HG02973 (cell line): ENCODE measurements around the gene BRD8.
"Not testable (repeated sequence)": the region's sequence is repeated elsewhere in the genome, so short reads cannot be mapped to it uniquely, and the experiment has no call there.

Experiments
- ATAC-seq: cut with Tn5 transposase; IDR thresholded peaks from one replicate; pipeline ENCODE4 v1.9.1; 2021; ENCODE audit warnings: moderate library complexity; ENCODE audit not compliant: unreplicated experiment

BRD8 gene, protein sequence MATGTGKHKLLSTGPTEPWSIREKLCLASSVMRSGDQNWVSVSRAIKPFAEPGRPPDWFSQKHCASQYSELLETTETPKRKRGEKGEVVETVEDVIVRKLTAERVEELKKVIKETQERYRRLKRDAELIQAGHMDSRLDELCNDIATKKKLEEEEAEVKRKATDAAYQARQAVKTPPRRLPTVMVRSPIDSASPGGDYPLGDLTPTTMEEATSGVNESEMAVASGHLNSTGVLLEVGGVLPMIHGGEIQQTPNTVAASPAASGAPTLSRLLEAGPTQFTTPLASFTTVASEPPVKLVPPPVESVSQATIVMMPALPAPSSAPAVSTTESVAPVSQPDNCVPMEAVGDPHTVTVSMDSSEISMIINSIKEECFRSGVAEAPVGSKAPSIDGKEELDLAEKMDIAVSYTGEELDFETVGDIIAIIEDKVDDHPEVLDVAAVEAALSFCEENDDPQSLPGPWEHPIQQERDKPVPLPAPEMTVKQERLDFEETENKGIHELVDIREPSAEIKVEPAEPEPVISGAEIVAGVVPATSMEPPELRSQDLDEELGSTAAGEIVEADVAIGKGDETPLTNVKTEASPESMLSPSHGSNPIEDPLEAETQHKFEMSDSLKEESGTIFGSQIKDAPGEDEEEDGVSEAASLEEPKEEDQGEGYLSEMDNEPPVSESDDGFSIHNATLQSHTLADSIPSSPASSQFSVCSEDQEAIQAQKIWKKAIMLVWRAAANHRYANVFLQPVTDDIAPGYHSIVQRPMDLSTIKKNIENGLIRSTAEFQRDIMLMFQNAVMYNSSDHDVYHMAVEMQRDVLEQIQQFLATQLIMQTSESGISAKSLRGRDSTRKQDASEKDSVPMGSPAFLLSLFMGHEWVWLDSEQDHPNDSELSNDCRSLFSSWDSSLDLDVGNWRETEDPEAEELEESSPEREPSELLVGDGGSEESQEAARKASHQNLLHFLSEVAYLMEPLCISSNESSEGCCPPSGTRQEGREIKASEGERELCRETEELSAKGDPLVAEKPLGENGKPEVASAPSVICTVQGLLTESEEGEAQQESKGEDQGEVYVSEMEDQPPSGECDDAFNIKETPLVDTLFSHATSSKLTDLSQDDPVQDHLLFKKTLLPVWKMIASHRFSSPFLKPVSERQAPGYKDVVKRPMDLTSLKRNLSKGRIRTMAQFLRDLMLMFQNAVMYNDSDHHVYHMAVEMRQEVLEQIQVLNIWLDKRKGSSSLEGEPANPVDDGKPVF

DNA sequence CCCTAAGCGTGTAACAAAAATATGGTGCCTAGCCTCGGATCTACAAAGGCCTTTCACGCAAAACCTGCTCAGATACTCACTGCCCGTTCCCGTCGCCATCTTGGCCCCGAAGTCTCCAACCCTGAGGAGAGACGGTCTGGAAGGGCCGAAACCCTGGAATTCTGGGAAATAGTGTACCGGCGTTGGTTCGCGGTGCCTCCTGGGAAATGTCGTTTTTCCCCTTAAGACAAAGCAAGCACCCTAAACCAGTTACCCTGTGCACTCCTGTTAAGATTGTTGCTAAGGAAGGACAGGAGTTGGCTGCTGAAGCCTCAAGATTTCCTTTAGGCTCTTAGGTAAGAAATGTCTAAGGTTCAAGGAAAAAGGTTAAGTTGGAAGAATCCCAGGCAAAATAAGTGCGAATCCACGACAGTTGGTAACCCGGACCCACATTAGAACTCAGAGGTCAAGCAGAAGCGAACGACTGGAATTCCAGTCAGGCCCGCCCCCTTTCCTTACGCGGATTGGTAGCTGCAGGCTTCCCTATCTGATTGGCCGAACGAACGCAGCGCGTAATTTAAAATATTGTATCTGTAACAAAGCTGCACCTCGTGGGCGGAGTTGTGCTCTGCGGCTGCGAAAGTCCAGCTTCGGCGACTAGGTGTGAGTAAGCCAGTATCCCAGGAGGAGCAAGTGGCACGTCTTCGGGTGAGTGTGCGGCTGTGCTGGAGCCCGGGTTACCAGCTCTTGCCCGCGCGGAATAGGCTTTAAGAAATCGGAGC, at the start of gene BRD8, which contains the start of gene KIF20A:
Gene BRD8, minus strand, starts transcription at position 115 of the 761 bp plus-strand sequence. Its CDS starts 16 bp downstream, at position 99.
Gene KIF20A, plus strand, starts transcription at position 597 of the 761 bp plus-strand sequence. CDS start 569 bp downstream, outside the sequence.
- ATAC-seq = peak; percentile 80

DNA sequence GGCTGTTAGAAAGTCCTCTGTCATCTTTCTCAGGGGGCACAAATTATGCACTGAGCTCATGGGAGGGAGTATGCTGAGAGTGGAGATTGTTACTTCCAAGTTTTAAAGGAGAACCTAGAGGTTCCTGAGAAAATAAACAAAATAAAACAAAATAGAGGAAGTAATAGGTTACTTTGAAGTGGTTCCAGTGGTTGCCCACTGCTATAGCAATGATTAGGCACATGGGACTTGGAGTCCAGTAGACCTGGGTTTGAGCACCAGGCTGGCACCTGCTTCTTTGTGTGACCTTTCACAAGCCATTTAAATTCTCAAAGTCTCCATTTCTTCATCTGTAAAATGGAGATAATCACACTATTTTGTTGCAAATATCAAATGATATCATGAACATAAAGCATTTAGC, 48.5 kb upstream of the BRD8 start:
- no peak for ATAC-seq

DNA sequence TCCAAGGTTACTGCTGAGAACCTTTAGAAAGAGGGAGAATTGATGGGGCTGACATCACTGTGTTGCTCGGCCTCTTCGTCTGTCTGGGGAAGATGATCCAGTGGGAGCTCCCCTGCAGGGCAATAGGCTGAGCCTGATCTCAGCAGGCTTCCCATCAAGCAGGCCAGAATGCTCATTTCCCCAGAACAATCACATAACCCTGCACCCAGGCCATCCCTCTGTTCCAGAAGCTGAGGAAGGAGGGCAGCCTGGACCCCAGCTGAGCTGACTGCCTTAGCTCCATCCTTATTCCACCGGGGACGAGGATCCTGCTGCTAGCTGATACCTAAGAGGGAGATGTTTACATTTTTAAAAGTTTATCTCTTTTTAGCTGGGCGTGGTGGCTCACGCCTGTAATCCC, 46.3 kb upstream of the BRD8 start:
- ATAC-seq = no peak

DNA sequence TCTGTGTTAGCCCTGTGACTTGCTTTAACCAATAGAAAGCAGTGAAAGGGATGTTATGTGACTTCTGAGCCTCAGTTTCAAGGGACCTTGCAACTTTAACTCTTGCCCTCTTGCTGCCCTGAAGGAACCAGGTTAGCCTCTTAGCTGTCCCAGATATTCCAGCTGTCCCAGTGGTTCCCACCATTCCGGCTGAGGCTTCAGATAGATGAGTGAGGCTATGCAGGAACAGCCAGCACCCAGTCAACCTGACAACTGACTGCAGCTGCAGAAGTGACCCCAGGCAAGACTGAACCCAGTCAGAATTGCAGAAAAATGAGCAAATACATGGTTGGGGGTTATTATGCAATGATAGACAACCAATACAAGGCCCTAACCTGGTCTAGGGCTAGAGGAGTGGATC, 45.1 kb upstream of the BRD8 start:
- no peak for ATAC-seq

DNA sequence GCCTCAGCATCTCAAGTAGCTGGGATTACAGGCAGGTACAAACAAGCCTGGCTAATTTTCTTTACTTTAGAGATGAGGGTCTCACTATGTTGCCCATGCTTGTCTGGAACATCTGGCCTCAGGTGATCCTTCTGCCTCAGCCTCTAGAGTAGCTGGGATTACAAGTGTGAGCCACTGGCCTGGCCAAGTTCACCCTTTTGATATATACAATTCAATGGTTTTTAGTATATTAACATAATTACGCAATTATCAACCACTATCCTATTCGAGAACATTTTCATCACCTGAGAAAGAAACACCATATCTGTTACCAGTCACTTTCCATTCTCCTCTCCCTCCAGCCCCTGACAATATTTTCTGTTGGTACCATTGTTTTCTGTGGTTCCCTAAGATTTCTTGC, 38.4 kb upstream of the BRD8 start:
- no peak for ATAC-seq

DNA sequence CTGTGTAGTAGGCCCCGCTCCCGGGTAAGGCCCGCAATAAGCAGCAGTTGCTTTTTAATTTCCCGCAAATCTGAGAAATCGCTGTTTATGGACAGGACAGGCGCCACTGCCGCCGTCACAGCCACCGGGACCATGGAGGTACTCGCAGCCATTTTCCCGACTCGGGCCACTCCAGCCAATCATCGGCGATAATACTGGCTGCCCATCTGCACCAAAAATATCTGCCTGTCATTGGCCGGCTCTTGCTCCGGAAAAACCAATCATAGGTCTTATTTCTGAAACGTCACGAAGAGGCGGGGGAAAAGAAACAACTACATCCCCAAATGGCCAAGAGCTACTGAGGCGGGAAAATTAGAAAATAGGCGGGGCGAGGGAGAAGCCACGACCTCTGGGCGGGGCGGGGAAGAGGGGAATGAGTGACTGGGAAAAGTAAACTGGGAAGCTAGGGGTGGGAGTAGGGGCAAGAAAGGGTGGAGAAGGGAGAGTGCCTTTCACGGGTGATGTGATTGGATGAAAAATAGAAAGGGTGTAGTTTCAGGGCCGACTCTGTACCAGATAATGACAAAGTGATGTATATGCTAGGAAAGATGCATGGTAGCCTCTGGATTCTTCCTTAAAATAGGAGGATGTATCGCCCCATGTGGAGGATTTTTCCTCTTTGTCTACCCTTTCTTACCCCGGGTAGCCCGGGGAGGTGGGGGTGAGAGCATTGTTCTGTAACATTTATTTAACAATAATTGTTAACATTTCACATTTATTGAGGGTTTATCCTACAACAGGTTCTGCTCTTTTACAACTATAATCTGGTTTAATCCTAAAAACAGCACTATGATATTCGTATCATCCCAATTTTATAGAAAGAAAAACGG, 35.0 kb upstream of the BRD8 start, which contains the start of gene CDC23:
Gene CDC23, minus strand, starts transcription at position 163 of the 869 bp plus-strand sequence. Its CDS starts 11 bp downstream, at position 152.
- peak; percentile 94 for ATAC-seq

DNA sequence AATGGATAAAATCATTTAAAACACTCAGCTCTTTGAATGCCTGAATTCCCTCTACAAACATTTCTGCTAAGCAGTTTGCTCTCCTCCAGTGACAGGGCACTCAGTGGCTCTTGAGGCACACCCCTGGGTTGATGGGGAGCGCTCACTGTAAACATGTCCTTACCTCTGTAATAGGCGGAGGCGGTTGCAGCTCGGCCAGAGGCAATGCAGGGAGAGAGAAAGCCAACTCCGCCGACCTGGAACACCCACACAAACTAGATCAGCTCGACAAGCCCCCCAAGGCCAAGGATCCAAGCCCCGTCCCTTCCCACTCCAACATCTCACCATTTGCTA, 34.4 kb upstream of the BRD8 start:
- peak; percentile 11 for ATAC-seq

DNA sequence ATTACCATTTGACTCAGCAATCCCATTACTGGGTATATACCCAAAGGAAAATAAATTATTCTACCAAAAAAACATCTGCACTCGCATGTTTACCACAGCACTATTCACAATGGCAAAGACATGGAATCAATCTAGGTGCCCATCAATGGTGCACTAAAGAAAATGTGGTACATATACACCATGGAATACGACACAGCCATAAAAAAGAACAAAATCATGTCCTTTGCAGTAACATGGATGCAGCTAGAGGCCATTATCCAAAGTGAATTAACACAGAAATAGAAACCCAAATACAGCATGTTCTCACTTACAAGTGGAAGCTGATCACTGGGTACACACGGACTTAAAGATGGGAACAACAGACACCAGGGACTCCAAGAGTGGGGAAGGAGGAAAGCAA, 32.6 kb upstream of the BRD8 start:
- no peak for ATAC-seq

DNA sequence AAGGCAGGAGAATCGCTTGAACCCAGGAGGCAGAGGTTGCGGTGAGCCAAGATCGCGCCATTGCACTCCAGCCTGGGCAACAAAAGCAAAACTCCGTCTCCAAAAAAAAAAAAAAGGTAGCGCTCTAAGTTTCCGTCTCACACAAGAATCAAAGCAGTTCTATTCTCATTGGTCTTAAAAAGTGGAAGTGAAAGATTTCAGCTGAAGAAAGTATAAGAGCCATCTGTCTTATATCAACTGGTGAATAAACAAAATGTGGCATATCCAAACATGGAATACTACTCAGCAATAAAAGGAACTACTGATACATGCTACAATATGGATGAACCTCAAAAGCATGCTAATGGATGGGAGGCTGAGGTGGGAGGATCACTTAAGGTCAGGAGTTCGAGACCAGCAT, 15.4 kb upstream of the BRD8 start:
- not testable (repeated sequence) for ATAC-seq

DNA sequence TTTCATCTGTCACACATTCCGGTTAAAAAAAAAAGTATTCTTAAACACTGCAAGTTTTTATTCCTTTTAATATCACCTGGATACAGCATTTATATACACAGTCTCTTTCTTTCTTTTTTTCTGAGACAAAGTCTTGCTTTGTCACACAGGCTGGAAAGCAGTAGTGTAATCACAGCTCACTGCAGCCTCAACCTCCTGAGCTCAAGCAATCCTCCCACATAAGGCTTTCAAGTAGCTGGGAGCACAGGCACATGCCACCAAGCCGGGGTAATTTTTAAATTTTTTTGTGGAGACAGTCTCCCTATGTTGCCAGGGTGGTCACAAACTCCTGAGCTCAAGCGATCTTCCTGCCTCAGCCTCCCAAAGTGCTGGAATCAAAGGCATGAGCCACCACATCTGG, 14.4 kb upstream of the BRD8 start:
- ATAC-seq = no peak

DNA sequence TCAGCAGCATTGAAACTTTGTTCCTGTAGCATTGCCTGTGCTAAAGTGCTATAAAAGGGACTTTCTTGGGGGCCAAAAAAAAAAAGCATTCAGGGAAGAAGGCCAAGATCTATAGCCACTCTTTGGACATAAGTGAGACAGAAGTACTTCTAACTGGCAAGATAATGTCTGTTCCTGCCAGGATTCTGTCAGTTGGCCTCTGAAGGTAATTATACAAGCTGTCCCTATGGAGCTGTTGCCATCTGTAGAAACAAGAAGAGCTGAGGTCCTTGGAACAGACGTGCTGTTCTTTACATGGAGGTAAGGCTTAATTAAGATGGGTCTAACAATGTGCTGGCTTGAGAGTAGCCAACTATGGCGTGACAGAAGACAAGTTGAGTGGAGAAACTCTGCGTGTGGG, 10.2 kb upstream of the BRD8 start:
- ATAC-seq = no peak

DNA sequence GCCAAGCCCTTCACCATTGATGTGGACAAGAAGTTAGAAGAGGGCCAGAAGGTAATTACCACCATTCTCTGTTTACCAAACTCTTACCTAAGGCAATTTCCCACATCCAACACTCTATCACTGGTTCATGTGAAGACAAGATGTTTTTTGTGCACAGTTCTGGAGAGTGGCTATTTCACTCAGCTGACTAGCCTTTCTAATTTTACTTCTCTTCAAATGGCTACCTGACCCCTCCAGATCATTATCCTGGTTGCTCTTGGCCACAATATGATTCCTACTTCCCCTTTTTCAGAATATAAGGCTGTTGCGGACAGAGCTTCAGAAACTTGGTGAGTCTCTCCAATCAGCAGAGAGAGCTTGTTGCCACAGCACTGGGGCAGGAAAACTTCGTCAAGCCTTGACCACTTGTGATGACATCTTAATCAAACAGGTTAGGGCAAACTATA, 7.6 kb upstream of the BRD8 start:
- ATAC-seq = no peak

DNA sequence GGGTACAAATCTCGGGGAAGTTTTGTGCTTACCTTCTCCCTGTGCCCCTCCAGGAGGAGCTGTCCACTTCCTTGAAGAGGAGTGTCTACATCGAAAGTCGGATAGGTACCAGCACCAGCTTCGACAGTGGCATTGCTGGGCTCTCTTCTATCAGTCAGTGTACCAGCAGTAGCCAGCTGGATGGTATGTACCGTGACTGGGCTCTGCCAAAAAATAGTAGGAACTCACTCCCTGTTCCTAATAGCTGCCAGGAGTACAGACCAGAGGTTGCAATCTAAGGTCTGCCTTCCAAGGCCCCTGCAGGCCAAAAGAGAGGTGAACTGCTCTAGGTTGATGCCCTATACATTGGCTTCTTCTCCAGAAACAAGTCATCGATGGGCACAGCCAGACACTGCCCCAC, 4.4 kb upstream of the BRD8 start:
- no peak for ATAC-seq

DNA sequence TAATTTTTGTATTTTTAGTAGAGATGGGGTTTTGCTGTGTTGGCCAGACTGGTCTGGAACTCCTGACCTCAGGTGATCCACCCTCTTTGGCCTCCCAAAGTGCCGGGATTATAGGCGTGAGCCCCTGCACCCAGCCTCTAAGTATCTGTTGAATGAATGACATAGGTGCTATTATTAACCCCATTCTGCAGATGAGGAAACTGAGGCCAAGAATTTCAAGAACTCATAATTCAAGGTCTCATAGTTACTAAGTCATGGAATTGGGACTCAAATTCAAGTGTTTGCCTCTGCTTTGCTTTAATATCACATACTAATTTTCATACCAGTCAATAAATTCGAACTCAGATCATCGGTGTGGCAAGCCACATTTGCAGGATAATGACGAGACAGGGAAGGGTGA, 2.4 kb upstream of the BRD8 start:
- no peak for ATAC-seq

DNA sequence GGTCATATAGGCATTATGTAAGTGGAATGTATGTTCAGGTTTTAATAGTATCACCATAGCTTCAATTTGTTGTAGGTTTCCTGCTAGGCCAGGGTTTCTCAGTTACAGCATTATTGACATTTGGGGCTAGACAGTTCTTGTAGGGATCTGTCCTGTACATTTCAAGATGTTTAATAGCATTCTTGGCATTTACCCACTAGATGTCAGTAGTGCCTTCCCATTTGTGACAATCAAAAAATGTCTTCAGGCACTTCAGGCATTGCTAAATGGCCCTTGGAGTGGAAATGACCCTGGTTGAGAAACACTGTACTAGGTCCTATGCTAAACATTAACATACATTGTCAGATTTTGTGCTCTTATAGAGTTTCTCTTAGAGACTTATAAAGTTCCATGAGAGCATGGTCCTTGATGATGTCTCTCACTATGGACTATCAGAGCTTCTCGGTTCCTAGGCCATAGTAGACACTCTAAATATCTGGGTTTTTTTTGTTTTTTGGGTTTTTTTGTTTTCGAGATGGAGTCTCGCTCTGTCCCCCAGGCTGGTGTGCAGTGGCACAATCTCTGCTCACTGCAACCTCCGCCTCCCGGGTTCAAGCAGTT, 1.9 kb upstream of the BRD8 start:
- ATAC-seq = peak; percentile 33

DNA sequence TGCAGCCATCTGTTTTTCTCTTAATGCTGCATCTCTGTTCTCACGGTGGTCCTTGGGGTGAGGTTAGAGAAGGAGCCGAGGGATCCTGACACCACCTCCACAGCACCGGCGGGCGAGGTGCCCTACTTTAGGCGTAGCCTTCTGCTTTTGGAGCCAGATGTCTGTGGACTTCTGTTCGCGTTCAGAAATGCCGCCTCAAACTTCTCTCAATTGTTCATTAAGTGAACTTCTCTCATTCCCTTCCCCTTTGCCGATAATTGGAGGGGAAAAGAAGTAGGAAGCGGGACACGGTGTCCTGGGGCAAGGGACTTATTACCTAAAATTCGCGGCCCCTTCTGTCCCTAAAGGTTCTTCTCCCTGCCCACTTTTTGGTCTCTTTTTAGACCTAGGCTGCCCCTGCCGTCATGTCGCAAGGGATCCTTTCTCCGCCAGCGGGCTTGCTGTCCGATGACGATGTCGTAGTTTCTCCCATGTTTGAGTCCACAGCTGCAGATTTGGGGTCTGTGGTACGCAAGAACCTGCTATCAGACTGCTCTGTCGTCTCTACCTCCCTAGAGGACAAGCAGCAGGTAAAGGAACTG, 937 bp upstream of the BRD8 start:
- no peak for ATAC-seq

DNA sequence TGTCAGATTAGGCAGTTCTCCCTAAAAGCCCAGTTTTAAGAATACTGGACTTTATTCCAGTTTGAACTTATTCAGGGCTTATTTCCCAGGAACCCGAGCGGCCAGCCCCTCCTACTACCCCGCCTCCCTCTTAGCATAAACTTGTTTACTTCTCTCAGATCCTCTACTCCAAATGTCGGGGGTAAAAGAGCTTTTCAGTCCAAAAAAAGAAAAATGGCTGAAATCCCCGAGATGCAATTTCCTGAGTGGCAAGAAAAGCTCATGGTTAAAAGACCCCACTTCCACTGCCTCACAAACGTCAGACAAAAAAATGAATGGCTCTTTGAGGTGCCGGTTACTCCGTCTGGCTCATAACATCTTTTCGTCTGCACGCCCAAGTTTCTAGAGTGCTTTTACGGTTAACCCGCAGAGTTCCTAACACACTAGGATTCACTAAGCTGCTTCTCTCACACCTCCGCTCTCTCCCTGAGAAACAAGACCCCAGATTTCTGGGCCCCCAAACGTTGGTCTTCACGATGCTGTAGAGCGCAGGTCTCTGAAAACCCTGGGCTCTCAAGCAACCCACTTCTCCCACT, 402 bp downstream of the BRD8 start:
- ATAC-seq = no peak

DNA sequence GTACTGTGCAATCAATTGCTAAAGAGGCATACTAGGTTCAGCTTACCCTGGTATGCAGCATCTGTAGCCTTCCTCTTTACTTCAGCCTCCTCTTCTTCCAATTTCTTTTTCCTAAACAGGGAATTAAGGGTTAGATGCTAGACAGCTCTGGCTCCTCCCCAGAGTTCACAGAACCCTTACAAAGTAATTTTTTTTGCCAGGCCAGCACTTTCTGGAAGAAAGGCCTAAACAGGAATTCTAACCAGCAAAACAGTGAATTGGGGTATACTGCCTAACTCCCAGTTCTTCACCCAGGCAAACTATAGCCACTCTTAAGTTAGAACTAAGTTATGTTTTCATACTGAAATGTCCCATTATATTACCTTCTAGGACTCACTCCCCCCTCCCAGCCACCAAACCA, 8.1 kb downstream of the BRD8 start:
- ATAC-seq = no peak
